Calu3 (cell line): ENCODE measurements around the gene RAB24. TPM values are rescaled to one million over a fixed set of nuclear protein-coding genes. Genes with fewer than 3 reads are reported as not detected.

Source experiments
- BruUV-seq: library from RNA; stranded (reverse); fragments of 400-500 nt; replicated peaks from 2 replicates; lab custom pipeline; 2021; lab: Mats Ljungman, UMichigan
- CTCF ChIA-PET: fragments of 300-600 bp; sonication (Branson Sonifier 250); formaldehyde crosslinking; loops from one replicate; lab custom pipeline; 2022; ENCODE audit warnings: antibody characterized with exemption; lab: Charles Lee
- DNase-seq: peaks from one replicate; pipeline ENCODE4 v3.0.0; 2022
- H3K27ac Mint-ChIP-seq: one replicate; pipeline ENCODE4 v1.8.0; 2022; ENCODE audit warnings: mixed read lengths; ENCODE audit not compliant: unreplicated experiment
- H3K27me3 Mint-ChIP-seq: one replicate; pipeline ENCODE4 v1.8.0; 2022; ENCODE audit warnings: mixed read lengths; ENCODE audit not compliant: unreplicated experiment
- H3K36me3 Mint-ChIP-seq: one replicate; pipeline ENCODE4 v1.8.0; 2022; ENCODE audit warnings: mild to moderate bottlenecking, moderate library complexity, mixed read lengths; ENCODE audit not compliant: insufficient read depth, unreplicated experiment
- H3K4me1 Mint-ChIP-seq: one replicate; pipeline ENCODE4 v1.8.0; 2022; ENCODE audit warnings: mild to moderate bottlenecking, low read depth, mixed read lengths; ENCODE audit not compliant: unreplicated experiment
- H3K4me3 Mint-ChIP-seq: one replicate; pipeline ENCODE4 v1.8.0; 2022; ENCODE audit warnings: mild to moderate bottlenecking, low read depth, moderate library complexity, mixed read lengths; ENCODE audit not compliant: unreplicated experiment
- H3K9me3 Mint-ChIP-seq: one replicate; pipeline ENCODE4 v1.8.0; 2022; ENCODE audit warnings: low read depth, mixed read lengths; ENCODE audit not compliant: unreplicated experiment
- CTCF ChIP-seq: fragments of 200-600 bp; IDR thresholded peaks from one replicate; pipeline ENCODE4 v1.8.0; 2022; ENCODE audit warnings: antibody characterized with exemption; ENCODE audit not compliant: unreplicated experiment
- intact Hi-C: fragments of 100-400 bp; cut with micrococcal nuclease; formaldehyde crosslinking; loops from one replicate; pipeline ENCODE4 v1.10.0; 2022; ENCODE audit not compliant: unreplicated experiment
- total RNA-seq: library from RNA; stranded (reverse); gene quantifications from 2 replicates; pipeline ENCODE4 v1.2.3, GENCODE V29; 2022

The RAB24 gene
- total RNA-seq, 1 experiment from 2014 or later, result 34.0 TPM

GRCh38 chr5:177350776-177351391 is 47.4 kb upstream of the RAB24 start:
- intact Hi-C loops, result loop anchor here (5.0 kb wide), 1 partner anchor 34 kb away; no protein-coding TSS in a partner anchor
- no peak for TF ChIP-seq CTCF
- peaks cover 5% of the 10 kb centered on the region for H3K9me3 Mint-ChIP-seq
- peaks cover 68% of the 10 kb centered on the region for H3K36me3 Mint-ChIP-seq
- DNase-seq, result no peak
- peak overlapping the region; percentile 96 for H3K27ac Mint-ChIP-seq
- H3K27me3 Mint-ChIP-seq, result no peaks in the 10 kb centered on the region
- H3K4me3 Mint-ChIP-seq, result peak overlapping the region; percentile 86
- TSS peak; percentile 36 for BruUV-seq
- CTCF ChIA-PET, result interaction anchor here (0.6 to 3.3 kb wide), 10 partner anchors 12 to 1589 kb away, joined by 3 to 16 read pairs (median 6); no protein-coding TSS in a partner anchor
- peaks cover 61% of the 10 kb centered on the region for H3K4me1 Mint-ChIP-seq

- Mint-ChIP-seq H3K4me1 (peaks cover 53% of the 10 kb centered on the region), H3K9me3 (peaks cover 5% of the 10 kb centered on the region), H3K27ac (peak overlapping the region; percentile 77), H3K4me3 (peak overlapping the region; percentile 86), H3K36me3 (peaks cover 73% of the 10 kb centered on the region), H3K27me3 (no peaks in the 10 kb centered on the region)
- no TSS peak for BruUV-seq
- DNase-seq, result no peak
- intact Hi-C loops, result loop anchor here (5.0 kb wide), 1 partner anchor 32 kb away; no protein-coding TSS in a partner anchor
- CTCF ChIA-PET, result interaction anchor here (1.5 to 3.3 kb wide), 3 partner anchors 11 to 40 kb away, joined by 3 to 11 read pairs (median 9); no protein-coding TSS in a partner anchor
- no peak for TF ChIP-seq CTCF
Observed at GRCh38 chr5:177349762-177350161, 46.2 kb upstream of the RAB24 start.

DNA sequence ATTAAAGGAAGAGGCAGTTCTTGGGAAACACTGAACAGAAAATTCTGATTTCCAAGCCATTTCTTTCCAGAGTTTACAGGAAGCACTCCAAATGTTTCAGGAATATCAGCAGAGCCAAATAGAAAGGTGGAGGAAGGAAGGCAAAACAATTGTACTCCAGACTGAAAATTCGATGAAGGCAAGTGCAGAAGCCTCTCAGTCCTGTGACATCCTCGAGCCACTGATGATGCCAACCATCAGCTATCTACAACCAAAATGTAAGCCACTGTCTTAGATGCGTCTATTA is 45.8 kb upstream of the RAB24 start:
- H3K4me3 Mint-ChIP-seq, result peak overlapping the region; percentile 86
- H3K27ac Mint-ChIP-seq, result peak overlapping the region; percentile 77
- no peak for TF ChIP-seq CTCF
- CTCF ChIA-PET, result interaction anchor here (0.7 to 3.3 kb wide), 2 partner anchors 40 to 53 kb away, joined by 3 to 11 read pairs; no protein-coding TSS in a partner anchor
- peaks cover 71% of the 10 kb centered on the region for H3K36me3 Mint-ChIP-seq
- no TSS peak for BruUV-seq
- intact Hi-C loops, result no loop called here
- H3K9me3 Mint-ChIP-seq, result peaks cover under 1% of the 10 kb centered on the region
- no peaks in the 10 kb centered on the region for H3K27me3 Mint-ChIP-seq
- peaks cover 49% of the 10 kb centered on the region for H3K4me1 Mint-ChIP-seq
- no peak for DNase-seq

- H3K4me1 Mint-ChIP-seq, result peaks cover 38% of the 10 kb centered on the region
- H3K9me3 Mint-ChIP-seq, result no peaks in the 10 kb centered on the region
- TF ChIP-seq CTCF, result no peak
- H3K27ac Mint-ChIP-seq, result no peak overlapping the region
- CTCF ChIA-PET, result no interaction called here
- DNase-seq, result no peak
- no peaks in the 10 kb centered on the region for H3K27me3 Mint-ChIP-seq
- intact Hi-C loops, result no loop called here
- H3K4me3 Mint-ChIP-seq, result peak overlapping the region; percentile 13
- no TSS peak for BruUV-seq
- H3K36me3 Mint-ChIP-seq, result peaks cover 78% of the 10 kb centered on the region
Observed at GRCh38 chr5:177347699-177348098, 44.2 kb upstream of the RAB24 start.
